Breast epithelium (tissue), 3 donors: Measurements from ENCODE around the gene NMUR1.

ENCODE experiments used
- POLR2A ChIP-seq: fragments of 450-650 bp; IDR thresholded peaks from one replicate; pipeline ENCODE4 v1.6.1; 2016; ENCODE audit warnings: antibody characterized with exemption, mild to moderate bottlenecking, moderate library complexity
- POLR2AphosphoS5 ChIP-seq, 3 donors: sonication (generic); formaldehyde crosslinking; IDR thresholded peaks; one replicate each; pipeline ENCODE4 v1.6.1; 2017; ENCODE audit warnings: antibody characterized with exemption in 3 of 3
- TF ChIP-seq, protein P1 (sequence below), 3 donors: fragments of 450-650 bp; IDR thresholded peaks; one replicate each; pipeline ENCODE4 v1.5.1; 2016 to 2017; ENCODE audit warnings: antibody characterized with exemption in 3 of 3, mild to moderate bottlenecking in 3 of 3, moderate library complexity in 3 of 3

DNA sequence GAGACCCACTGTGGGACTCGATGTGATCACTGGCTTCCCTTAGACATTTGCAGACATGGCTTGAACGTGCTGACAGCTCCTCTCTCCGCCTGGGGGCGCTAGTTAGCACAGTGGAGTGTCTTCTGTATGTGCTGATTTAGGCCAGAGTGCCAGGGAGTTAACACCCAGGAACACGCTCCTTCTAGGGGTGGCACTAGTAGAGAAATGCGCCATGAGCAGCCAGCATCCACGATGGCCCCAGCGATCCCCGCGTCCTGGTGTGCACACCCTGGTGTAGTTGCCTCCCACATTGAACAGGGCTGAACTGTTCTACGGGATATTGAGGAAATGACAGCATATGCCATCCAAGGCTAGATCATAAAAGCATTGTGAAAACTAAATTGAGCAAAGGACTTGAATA is 11.4 kb upstream of the NMUR1 start:
- TF ChIP-seq, protein P1, sequence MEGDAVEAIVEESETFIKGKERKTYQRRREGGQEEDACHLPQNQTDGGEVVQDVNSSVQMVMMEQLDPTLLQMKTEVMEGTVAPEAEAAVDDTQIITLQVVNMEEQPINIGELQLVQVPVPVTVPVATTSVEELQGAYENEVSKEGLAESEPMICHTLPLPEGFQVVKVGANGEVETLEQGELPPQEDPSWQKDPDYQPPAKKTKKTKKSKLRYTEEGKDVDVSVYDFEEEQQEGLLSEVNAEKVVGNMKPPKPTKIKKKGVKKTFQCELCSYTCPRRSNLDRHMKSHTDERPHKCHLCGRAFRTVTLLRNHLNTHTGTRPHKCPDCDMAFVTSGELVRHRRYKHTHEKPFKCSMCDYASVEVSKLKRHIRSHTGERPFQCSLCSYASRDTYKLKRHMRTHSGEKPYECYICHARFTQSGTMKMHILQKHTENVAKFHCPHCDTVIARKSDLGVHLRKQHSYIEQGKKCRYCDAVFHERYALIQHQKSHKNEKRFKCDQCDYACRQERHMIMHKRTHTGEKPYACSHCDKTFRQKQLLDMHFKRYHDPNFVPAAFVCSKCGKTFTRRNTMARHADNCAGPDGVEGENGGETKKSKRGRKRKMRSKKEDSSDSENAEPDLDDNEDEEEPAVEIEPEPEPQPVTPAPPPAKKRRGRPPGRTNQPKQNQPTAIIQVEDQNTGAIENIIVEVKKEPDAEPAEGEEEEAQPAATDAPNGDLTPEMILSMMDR (IDR thresholded peaks at IDR 0.05): no peak
- TF ChIP-seq POLR2A: no peak
- no peak for TF ChIP-seq POLR2AphosphoS5 (IDR thresholded peaks at IDR 0.05)
